Stimulated activated CD8-positive, alpha-beta memory T cell treated with anti-CD3 and anti-CD28 coated beads, Interleukin-12 subunit alpha, Interleukin-12 subunit beta, amount 100 ng/mL, for 4 hours (primary cell): ENCODE data around the gene NFXL1.

Source experiments
- DNase-seq: peaks from one replicate; pipeline ENCODE4 v3.0.0-alpha.2; 2020; ENCODE audit warnings: low read depth

Gene NFXL1

GRCh38 chr4:47882228-47882627, 32.2 kb downstream of the NFXL1 start:
- no peak for DNase-seq

- no peak for DNase-seq
These were observed 34.9 kb downstream of the NFXL1 start for GRCh38 chr4:47879458-47879857.

GRCh38 chr4:47876784-47877546, 37.4 kb downstream of the NFXL1 start:
- DNase-seq: no peak

- DNase-seq: no peak
These were observed 38.1 kb downstream of the NFXL1 start for GRCh38 chr4:47876310-47876709.

- no peak for DNase-seq
These were observed 40.4 kb downstream of the NFXL1 start for GRCh38 chr4:47873877-47874541.

GRCh38 chr4:47863486-47863885, 50.9 kb downstream of the NFXL1 start:
- DNase-seq: no peak

- no peak for DNase-seq
These were observed 52.1 kb downstream of the NFXL1 start for GRCh38 chr4:47862297-47862696.

- no peak for DNase-seq
These were observed 54.1 kb downstream of the NFXL1 start for GRCh38 chr4:47860305-47860704.

GRCh38 chr4:47858006-47858405, 56.4 kb downstream of the NFXL1 start:
- no peak for DNase-seq

GRCh38 chr4:47856713-47857112, 57.7 kb downstream of the NFXL1 start:
- no peak for DNase-seq

- DNase-seq: no peak
These were observed 59.0 kb downstream of the NFXL1 start for GRCh38 chr4:47855350-47855749.

- no peak for DNase-seq
These were observed 62.2 kb downstream of the NFXL1 start for GRCh38 chr4:47852136-47852535.

- DNase-seq: no peak
These were observed 64.9 kb downstream of the NFXL1 start for GRCh38 chr4:47849466-47849865.

- DNase-seq: no peak
These were observed 66.3 kb downstream of the NFXL1 start for GRCh38 chr4:47848041-47848440.

GRCh38 chr4:47842985-47843384, 71.4 kb downstream of the NFXL1 start:
- no peak for DNase-seq

GRCh38 chr4:47840291-47840690, 74.1 kb downstream of the NFXL1 start:
- no peak for DNase-seq

- DNase-seq: no peak
These were observed 75.1 kb downstream of the NFXL1 start for GRCh38 chr4:47839259-47839658.

GRCh38 chr4:47838445-47838844, 75.9 kb downstream of the NFXL1 start:
- no peak for DNase-seq

GRCh38 chr4:47837908-47838294, 76.5 kb downstream of the NFXL1 start, which contains the start of gene CORIN:
Gene CORIN (minus strand): TSS chr4:47838067. CDS start chr4:47837949, 118 bp downstream.
- DNase-seq: no peak

- DNase-seq: peak; percentile 17
These were observed 77.1 kb downstream of the NFXL1 start for GRCh38 chr4:47837094-47837907.

GRCh38 chr4:47836641-47837093, 77.7 kb downstream of the NFXL1 start:
- DNase-seq: peak; percentile 22

- DNase-seq: no peak
These were observed 78.9 kb downstream of the NFXL1 start for GRCh38 chr4:47835494-47835893.
